NCI-H69 (cell line): ENCODE results near the gene PPM1B.
"Not testable (repeated sequence)": the region's sequence is repeated elsewhere in the genome, so short reads cannot be mapped to it uniquely, and the experiment has no call there.

Experiments
- DNase-seq: peaks from one replicate; lab custom pipeline; 2025; lab: John Stamatoyannopoulos, UW

Gene PPM1B

DNA sequence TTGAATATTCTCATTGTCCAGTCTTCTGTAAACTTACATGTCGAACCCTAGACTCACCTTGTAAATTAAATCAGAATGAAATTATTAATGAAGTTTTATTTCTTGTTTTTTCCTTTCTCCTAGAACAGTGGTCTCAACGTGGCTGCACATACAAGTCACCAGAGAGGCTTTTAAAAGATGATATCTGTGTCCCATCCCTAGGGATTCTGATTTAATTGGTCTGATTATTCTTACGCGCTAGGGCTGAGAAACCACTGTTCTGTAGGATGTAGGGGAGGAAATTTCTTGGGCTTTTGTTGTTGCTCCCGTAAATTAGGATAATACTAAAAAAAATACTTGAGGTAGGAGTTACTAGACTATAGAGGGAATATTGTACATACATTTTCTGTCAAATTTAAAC lies 32.1 kb downstream of the PPM1B start:
- DNase-seq: no peak

DNA sequence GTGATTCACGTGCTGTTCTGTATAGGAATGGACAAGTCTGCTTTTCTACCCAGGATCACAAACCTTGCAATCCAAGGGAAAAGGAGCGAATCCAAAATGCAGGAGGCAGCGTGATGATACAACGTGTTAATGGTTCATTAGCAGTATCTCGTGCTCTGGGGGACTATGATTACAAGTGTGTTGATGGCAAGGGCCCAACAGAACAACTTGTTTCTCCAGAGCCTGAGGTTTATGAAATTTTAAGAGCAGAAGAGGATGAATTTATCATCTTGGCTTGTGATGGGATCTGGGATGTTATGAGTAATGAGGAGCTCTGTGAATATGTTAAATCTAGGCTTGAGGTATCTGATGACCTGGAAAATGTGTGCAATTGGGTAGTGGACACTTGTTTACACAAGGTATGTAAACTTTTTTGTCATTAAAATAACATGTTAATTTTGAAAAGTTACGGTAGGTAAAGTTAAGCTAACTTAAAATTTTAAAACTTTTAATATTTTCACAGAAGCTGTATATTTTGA lies 33.0 kb downstream of the PPM1B start:
- DNase-seq: no peak

DNA sequence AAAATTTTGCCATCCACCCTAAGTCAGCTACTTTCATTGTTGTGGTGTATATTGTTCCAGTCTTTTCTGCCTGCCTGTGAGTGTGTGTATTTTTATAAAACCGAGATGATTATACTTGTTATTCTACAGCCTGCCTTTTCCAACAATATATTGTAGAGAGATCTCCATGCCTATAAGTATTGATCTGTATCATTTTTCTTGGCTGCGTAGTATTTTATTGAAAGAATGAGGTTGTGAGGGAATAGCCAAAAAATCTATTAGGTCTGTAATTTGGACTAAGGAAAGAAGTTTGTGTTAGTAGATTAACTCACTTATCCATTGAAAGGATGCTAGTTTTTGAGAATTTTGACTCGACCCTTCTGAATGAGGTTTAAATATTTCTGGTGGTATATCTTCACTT lies 34.9 kb downstream of the PPM1B start:
- no peak for DNase-seq

DNA sequence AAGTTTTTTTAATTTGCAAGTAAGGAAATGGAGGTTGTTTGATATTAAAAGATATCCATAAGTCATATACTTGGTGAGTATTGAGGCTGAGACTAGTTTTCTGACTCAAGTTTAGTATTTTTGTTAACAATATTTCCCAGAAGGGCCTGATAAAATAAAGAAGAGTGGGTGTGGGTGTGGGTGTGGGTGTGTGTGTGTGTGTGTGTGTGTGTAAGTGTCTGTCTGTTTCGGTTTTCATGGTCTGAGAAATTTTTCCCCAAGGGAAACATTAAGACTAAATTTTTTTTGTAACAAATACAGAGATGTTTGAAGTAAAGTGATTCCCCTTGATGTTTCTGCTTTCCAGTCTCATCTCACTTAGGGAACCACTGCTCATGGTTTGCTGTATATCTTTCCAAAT lies 36.5 kb downstream of the PPM1B start:
- no peak for DNase-seq

DNA sequence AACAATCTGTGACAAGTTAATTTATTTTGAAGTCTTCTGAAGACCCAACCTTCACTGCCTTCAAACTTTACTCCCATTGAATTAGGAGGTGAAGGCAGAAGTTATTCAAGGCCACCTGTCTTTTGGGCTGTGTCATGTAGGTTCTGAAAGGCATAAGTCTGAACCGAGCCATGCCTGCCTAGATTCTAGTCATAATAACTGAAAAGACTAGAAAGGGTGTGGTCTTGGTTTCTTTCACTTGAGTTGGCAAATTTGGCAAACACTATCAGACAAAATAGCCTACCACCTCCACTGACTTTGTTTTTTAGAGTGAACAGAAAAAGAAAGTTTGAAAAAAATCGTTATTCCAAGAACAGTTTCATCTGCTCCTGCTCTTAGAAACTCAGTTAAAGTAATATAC lies 38.4 kb downstream of the PPM1B start:
- DNase-seq: no peak

DNA sequence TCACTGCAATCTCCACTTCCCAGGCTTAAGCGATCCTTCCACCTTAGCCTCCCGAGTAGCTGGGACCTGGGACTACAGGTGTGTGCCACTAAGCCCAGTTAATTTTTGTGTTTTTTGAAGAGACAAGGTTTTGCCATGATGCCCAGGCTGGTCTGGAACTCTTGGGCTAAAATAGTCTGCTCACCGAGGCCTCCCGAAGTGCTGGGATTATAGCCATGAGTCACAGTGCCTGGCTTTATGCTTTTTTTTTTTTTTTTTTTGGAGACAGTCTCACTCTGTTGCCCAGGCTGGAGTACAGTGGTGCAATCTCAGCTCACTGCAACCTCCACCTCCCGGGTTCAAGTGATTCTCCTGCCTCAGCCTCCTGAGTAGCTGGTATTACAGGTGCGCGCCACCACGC lies 39.0 kb downstream of the PPM1B start:
- DNase-seq: not testable (repeated sequence)

DNA sequence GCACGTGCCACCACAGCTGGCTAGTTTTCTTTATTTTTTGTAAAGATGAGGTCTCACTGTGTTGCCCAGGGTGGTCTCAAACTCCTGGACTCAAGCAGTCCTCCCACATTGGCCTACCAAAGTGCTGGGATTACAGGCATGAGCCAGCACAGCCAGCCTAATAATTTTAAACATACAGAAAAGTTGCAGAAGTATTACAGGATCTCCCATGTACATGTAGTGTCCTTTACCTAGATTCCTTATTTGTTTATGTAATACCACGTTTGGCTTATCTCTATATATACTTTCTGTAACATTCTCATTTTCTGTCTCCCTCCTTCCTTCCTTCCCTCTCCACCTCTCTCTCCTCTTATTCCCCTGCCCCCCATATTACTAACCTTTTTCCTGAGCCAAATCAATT lies 41.7 kb downstream of the PPM1B start:
- DNase-seq: no peak

DNA sequence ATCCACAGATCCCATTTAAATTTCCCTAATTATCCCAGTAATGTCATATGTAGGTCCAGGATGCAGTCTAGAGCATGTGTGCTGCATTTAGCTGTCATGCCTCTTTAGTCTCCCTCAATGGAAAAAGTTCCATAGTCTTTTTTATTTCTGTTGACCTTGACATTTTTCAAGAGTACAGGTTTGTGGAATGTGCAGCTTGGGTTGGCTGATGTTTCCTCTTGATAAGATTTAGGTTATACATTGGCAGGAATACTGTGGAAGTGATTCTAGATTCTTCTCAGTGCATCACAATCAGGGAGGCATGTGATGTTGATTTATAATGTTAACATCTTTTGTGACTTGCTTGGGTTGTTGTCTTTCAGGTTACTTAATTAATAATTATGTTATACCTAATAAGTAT lies 42.5 kb downstream of the PPM1B start:
- DNase-seq: no peak

DNA sequence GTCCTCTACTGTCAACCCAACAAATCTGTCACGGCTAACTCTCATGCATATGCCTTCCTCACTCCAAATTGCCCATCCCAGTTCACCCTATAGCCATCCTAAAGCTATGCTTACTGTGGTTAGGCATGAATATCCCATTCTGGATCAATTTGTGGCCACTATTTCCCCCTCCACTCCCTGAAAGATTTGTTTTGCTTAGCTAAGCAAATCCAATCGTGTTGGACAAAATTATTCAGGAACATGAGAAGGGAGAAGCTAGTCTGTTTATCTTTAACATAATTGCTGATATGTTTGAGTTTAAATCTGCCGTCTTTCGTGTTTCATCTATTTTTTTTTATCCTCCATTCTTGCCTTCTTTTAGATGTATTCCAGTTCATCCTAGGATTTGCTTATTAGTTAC lies 43.6 kb downstream of the PPM1B start:
- no peak for DNase-seq

DNA sequence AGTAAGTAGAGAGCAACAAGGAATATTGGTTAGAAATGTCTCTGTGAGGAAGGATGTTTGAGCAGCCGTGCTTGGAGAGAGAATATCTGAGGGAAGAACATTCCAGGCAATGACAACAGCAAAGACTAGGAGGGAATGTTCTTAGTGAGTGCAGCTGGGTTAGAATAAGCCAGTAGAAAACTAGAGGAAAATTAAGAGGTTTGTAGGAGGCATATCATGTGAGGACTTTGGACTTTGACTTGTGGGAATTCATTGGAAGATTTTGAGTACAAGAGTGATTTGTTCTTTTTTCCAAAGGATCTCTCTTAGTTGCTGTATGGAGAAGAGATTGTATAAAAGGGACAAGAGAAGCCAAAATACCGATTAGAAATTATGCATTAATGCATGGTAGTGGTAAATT lies 47.2 kb downstream of the PPM1B start:
- no peak for DNase-seq

DNA sequence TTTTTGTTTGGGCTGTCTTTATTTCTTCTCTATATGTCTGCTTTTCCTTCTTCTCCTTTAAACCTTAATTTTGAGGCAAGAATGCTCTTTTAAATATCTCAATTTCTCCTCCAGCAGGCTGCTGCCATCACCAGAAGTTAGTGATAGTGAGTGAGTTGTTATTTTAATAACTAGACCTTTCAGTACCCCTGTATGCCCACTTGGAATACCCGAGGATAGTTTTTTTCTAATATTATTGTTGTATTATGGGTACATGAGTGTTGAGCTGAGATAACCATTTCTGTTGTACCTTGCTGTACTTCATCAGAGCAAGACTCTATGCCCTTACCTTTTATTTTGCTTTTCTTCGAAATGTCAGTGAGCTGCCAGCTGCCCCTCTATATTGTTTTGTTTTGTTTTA lies 50.1 kb downstream of the PPM1B start:
- DNase-seq: no peak

DNA sequence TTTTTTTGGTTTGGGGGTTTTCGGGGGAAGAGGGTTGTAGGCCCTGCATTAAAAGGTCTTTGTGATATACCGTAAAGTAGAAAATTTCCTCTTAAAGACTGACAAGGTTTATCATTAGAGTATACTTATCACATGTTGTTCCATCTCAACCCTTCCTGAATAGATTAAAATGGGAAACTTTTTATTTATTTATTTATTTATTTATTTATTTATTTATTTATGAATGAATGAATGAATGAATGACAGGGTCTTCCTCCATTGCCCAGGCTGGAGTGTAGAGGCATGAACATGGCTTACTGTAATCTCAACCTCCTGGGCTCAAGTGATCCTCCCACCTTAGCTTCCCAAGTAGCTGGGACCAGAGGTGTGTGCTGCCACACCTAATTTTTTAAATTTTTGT lies 58.1 kb downstream of the PPM1B start:
- no peak for DNase-seq

DNA sequence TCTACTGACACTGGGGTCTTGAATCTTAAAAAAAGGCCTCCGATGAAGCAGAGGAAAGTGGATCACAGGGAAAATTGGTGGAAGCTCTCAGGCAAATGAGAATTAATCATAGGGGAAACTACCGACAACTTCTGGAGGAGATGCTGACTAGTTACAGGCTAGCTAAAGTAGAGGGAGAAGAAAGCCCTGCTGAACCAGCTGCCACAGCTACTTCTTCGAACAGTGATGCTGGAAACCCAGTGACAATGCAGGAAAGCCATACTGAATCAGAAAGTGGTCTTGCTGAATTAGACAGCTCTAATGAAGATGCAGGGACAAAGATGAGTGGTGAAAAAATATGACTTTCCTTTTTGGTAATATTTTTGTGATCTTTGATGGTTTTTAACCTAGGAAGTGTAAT lies 61.7 kb downstream of the PPM1B start:
- no peak for DNase-seq

DNA sequence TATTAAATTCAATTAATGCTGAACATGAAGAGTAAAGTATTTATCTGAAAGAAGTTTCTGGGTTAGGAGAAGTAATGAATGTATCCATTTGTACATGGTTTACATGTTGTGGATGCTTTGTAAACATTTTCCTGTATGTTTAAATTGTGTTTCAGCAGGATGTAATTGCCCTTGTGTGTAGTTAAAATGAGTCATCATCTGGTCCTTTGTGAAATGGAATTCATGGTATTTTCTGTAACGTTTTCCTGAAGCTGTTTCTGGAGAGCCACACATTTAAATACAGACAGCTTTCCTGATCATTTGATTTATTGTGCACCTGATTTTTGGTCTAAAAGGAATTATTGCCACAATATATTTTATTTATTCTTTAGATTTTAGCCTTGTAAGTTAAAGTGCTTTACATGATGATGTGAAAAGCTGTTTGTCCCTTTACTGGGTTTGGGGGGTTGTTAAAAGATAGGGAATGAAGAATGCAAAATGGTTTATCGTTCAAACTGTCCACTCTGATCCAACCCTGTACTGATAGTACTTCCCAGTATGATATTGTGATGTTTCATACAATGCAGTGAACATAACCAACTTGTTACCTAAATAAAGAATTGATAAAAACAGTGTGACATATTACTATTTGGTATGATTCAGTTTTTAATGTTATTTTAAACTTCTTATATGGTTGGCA lies 64.9 kb downstream of the PPM1B start:
- DNase-seq: peak; percentile 60

DNA sequence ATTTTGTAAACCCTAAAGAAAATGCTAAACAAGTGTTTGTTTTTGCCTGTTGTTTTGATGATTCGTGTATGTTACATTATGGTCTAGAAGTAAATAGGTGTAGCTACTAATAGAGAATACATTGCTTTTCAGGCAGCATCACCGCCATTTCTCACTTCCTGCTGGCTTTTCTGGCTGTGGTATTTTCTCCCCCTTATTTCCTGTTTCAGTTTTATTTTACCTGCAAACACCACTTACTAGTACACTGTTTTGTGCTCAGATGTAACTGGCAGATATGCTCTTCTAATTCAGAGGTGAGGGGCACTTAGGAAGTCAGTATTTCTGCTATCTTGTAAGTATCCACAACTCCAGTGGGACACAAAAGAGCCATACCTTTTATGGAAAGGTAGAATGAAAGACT lies 68.5 kb downstream of the PPM1B start:
- no peak for DNase-seq

DNA sequence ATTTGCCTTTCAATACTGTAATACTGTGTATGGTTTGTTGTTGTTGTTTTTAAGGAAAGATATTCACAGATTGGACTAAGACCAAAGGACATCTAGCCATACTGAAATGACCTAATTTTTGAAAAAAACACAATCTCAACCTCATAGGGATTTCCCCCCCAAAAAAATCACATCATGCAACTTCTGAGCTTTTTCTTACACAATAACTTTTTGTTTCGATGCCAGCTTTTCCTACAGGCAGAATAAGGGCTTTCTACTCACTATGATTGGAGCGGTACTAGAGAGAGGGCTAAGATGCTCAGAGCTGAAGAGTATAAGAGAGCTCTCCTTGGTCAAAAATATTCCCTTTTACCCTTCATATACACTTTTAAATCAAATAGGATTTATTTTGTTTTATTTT lies 74.2 kb downstream of the PPM1B start:
- DNase-seq: no peak

DNA sequence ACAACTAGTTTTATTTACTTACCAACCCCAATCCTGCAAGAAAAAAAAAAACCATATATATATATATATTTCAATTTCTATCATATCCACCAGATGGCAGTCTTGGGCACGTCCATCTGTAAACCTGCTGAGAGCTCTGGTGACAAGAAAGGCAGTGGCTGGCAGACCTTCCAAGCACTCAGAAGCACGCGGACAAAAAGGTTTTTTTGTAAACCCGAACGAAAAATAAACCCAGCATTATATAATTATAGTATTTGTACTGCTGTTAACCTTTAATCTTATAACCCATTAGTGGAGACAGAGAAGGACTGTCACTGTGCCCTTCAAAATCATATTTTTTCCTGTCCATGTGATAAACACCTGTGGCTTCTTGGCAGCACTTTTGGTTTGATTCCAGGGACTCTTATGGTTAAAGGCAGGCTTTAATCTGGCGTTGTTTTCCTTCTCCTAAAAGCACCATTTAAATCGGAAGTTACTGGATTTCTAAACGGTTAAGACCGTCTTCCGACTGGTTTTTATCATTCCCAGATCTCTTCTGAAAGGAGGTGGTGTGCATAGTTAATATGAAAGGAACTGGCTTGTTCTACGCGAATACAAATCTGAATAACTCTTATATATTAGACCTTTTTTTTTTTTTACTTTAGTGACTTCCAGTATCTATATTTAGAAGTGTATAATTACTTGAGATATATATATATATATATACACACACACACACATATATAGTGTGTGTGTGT lies 75.6 kb downstream of the PPM1B start:
- peak; percentile 96 for DNase-seq

DNA sequence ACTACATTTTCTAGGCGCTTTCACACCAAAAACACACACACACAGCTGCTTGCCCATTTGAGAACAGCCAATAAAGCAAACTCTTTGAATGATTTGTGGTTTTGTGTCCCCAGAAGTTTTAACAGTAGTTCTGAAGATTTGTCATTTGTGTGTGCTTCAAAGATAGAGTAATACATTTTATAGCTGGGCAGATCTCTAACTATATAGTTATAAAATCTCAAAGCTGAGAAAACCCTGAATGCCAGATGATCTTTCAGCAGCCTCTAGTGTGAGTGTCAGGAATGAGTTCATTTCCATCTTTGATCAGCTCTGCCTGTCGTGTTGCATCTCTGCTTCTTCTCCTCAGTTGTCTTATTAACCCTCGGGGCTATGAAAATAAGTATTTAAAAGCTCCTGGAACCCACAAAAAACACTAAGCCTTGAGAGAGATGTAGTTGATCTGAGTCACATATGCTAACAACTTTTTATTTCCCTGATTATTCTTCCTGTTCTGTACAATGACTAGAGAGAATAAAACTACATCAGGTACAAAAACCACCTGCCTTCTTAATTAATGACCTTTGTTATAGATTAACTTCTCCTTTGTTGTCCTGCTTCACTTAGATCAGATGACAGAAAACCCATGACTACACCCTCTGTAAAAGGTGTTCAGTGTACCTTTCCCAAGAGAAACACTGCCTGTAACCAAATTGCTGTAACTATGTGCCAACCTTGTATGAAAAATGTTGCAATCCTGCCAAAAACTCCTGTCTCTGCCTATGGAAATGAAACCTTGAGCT lies 76.6 kb downstream of the PPM1B start:
- peak; percentile 62 for DNase-seq

DNA sequence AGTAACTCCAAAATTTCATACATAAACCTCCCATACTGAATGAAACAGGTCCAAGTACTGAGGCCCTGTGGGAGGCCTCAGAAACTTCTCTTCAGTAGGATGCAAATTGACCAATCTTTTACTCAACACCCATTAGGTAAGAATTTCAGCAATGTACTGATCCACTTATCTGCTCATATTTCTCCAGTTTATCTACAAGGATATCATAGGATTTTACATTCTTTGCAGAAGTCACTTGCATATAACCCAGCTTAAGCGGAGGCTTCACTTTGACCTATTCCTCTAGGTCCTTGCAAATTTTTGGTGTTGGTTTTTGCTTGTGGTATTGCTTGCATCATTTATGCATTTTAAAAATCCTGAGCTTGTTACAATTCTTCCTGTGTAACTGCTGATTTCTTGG lies 77.8 kb downstream of the PPM1B start:
- no peak for DNase-seq

DNA sequence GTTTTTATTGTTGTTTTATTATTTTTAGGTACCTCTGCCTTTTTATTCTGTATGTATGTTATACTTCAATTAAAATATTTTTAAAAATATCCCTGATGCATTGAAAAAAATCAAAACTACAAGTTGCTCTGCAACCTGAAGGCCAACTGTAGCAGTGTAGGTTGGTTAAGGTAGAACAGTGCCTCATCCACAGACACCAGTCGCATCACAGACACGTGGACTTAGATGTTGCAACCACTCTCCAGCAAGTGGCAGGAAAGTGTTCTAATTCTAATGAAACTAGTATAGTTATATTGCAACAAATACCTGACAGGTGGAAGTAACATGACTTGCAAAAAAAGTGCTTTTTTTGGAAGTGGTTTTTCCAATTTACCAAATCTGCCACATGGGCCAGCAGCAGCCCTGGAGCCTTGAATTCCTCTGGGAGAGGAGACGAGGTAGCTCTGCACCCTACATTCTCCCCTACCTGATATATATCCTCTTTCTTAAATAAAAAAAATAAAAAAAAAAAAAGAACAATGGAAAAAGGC lies 78.2 kb downstream of the PPM1B start:
- no peak for DNase-seq

DNA sequence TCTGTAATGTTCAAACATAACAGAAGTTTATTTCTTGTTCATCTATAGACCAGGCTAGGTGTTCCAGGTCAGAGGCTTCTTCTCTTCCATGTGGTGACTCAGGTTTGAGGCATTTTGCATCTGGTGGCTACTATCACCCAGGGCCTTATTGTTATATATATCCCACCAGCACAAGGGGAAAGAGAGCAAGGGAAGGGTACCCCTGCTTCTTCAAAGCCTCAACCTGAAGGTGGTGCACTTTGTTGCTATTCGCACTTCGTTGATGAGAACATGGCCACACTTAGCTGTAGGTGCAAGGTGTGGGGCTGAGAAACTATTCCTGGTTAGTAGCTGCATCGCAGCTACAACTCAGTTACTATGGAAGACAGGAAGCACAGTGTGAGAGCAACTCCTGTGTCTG lies 79.2 kb downstream of the PPM1B start:
- DNase-seq: no peak

DNA sequence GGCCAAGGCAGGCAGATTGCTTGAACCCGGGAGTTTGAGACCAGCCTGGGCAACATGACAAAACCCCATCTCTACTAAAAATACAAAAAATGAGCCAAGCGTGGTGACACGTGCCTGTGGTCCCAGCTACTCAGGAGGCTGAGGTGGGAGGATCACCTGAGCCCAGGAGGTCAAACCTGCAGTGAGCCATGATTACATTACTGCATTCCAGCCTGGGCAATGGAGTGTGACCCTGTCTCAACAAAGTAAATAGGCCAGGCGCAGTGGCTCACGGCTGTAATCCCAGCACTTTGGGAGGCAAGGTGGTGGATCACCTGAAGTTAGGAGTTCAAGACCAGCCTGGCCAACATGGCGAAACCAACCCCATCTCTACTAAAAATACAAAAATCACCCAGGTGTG lies 80.6 kb downstream of the PPM1B start:
- not testable (repeated sequence) for DNase-seq

DNA sequence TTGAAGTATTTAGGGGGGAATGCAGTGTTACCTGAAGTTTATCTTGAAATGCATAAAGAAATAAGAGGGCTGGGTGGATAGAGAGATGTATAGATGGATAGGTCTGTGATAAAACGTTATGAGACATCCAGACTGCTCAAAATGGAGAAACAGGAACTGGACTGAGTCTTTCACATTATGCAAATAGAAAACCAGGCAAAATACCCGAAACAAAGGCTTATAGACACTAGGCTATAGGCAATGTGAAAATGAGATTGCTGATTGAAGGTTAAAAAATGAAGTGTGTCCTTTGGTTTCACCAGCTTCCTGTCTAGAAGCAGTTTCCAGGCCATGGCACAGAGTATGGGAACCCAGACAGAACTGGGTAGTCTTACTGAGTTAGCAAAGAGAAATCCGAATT lies 81.7 kb downstream of the PPM1B start:
- no peak for DNase-seq
